Nephron progenitor cell (in vitro differentiated cells): ENCODE data around the gene ITGA3.
A peak's percentile ranks its signal among the peaks of the same experiment; 100 is the strongest.
"Not testable (repeated sequence)": the region's sequence is repeated elsewhere in the genome, so short reads cannot be mapped to it uniquely, and the experiment has no call there.

Source experiments
- DNase-seq: peaks from one replicate; pipeline ENCODE4 v3.0.0; 2021
- H3K27ac Mint-ChIP-seq: 2 replicates; pipeline ENCODE4 v1.8.0; 2021; ENCODE audit warnings: mild to moderate bottlenecking, moderate library complexity, mixed read lengths
- H3K27me3 Mint-ChIP-seq: 2 replicates; pipeline ENCODE4 v1.8.0; 2021; ENCODE audit warnings: mild to moderate bottlenecking, low read depth, mixed read lengths; ENCODE audit not compliant: poor library complexity
- H3K36me3 Mint-ChIP-seq: 2 replicates; pipeline ENCODE4 v1.8.0; 2021; ENCODE audit warnings: low read depth, mixed read lengths
- H3K4me1 Mint-ChIP-seq: 2 replicates; pipeline ENCODE4 v1.8.0; 2021; ENCODE audit warnings: mixed read lengths
- H3K4me3 Mint-ChIP-seq: 2 replicates; pipeline ENCODE4 v1.8.0; 2021; ENCODE audit warnings: mild to moderate bottlenecking, moderate library complexity, mixed read lengths
- H3K9me3 Mint-ChIP-seq: 2 replicates; pipeline ENCODE4 v1.8.0; 2021; ENCODE audit warnings: mild to moderate bottlenecking, moderate library complexity, mixed read lengths
- CTCF ChIP-seq: fragments of 200-600 bp; sonication (generic); IDR thresholded peaks from 2 replicates; pipeline ENCODE4 v1.5.0; 2021; ENCODE audit warnings: antibody characterized with exemption

Gene ITGA3

GRCh38 chr17:50060951-50061712 lies 5.2 kb downstream of the ITGA3 start:
- no peak for DNase-seq
- Mint-ChIP-seq H3K27me3 (peaks cover 46% of the 10 kb centered on the region), H3K9me3 (no peaks in the 10 kb centered on the region), H3K36me3 (no peaks in the 10 kb centered on the region), H3K27ac (no peak overlapping the region), H3K4me3 (no peak overlapping the region), H3K4me1 (peaks cover 57% of the 10 kb centered on the region)
- TF ChIP-seq CTCF: no peak

- Mint-ChIP-seq H3K27me3 (peaks cover 43% of the 10 kb centered on the region), H3K4me1 (peaks cover 54% of the 10 kb centered on the region)
- H3K4me3 Mint-ChIP-seq, DNase-seq, H3K27ac Mint-ChIP-seq, H3K9me3 Mint-ChIP-seq, H3K36me3 Mint-ChIP-seq: not testable (repeated sequence)
These were observed 5.8 kb downstream of the ITGA3 start for GRCh38 chr17:50061713-50062045.

GRCh38 chr17:50062293-50063243 lies 6.7 kb downstream of the ITGA3 start:
- H3K9me3 Mint-ChIP-seq: no peaks in the 10 kb centered on the region
- H3K36me3 Mint-ChIP-seq: no peaks in the 10 kb centered on the region
- no peak for DNase-seq
- H3K4me1 Mint-ChIP-seq: peaks cover 45% of the 10 kb centered on the region
- H3K4me3 Mint-ChIP-seq: no peak overlapping the region
- H3K27ac Mint-ChIP-seq: no peak overlapping the region
- TF ChIP-seq CTCF: no peak
- peaks cover 34% of the 10 kb centered on the region for H3K27me3 Mint-ChIP-seq

GRCh38 chr17:50063561-50064252 lies 7.8 kb downstream of the ITGA3 start:
- Mint-ChIP-seq H3K27ac (no peak overlapping the region), H3K27me3 (peaks cover 23% of the 10 kb centered on the region), H3K4me1 (peaks cover 33% of the 10 kb centered on the region), H3K36me3 (no peaks in the 10 kb centered on the region), H3K4me3 (no peak overlapping the region), H3K9me3 (no peaks in the 10 kb centered on the region)
- no peak for DNase-seq
- no peak for TF ChIP-seq CTCF

GRCh38 chr17:50064253-50065001 lies 8.5 kb downstream of the ITGA3 start:
- Mint-ChIP-seq H3K9me3 (no peaks in the 10 kb centered on the region), H3K4me3 (no peak overlapping the region), H3K27me3 (peaks cover 20% of the 10 kb centered on the region), H3K27ac (peak overlapping the region; percentile 70), H3K4me1 (peaks cover 30% of the 10 kb centered on the region), H3K36me3 (no peaks in the 10 kb centered on the region)
- TF ChIP-seq CTCF: no peak
- peak; percentile 29 for DNase-seq
